Epithelial cell of esophagus (primary cell): ENCODE measurements around the gene TCTA.
A peak's percentile ranks its signal among the peaks of the same experiment; 100 is the strongest.

Experiments
- DNase-seq: peaks from one replicate; pipeline ENCODE4 v3.0.0; 2010; ENCODE audit warnings: low read depth
- H3K4me3 ChIP-seq: 2 replicates; pipeline ENCODE4 v1.5.1; 2011; ENCODE audit warnings: mild to moderate bottlenecking, low read length, control low read depth
- TF ChIP-seq, protein P1 (sequence below): IDR thresholded peaks from 2 replicates; pipeline ENCODE4 v1.5.1; 2011; ENCODE audit warnings: low read depth, mild to moderate bottlenecking, low read length, control low read depth, inconsistent platforms; ENCODE audit not compliant: insufficient read depth; ENCODE audit errors: missing control alignments

The TCTA gene

DNA sequence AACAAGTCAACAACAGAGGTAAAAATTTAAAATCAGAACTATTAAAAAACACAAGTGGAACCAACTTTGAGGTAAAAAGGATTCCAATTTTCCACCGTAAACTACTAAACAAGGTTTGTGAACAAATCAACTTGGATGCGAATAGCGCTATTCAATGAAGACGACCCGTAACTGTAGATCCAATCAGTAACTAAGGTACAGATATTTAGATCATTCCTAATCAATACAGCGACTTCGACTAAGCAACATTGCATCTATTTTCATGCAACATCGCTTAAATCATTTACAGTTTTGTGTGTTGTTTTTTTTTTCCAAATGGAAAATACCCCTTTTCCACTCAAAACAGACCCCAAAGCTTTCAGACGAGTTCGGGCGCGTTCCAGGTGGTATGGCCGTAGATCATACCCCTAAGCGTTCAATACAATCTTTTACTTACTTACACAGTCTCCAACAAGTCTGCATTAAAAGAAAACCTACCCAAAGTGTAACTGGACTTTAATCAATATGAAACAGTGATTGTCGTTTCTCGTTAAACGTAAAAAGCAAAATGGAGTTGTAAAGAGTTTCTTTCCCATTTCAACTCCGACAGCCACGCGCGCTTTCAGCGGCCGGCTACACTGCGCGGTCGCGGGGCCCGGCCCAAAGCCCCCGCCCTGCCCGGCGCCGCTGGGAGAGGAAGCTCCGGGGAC is 1.2 kb upstream of the TCTA start:
- H3K4me3 ChIP-seq: peak overlapping the region; percentile 84
- TF ChIP-seq, protein P1, sequence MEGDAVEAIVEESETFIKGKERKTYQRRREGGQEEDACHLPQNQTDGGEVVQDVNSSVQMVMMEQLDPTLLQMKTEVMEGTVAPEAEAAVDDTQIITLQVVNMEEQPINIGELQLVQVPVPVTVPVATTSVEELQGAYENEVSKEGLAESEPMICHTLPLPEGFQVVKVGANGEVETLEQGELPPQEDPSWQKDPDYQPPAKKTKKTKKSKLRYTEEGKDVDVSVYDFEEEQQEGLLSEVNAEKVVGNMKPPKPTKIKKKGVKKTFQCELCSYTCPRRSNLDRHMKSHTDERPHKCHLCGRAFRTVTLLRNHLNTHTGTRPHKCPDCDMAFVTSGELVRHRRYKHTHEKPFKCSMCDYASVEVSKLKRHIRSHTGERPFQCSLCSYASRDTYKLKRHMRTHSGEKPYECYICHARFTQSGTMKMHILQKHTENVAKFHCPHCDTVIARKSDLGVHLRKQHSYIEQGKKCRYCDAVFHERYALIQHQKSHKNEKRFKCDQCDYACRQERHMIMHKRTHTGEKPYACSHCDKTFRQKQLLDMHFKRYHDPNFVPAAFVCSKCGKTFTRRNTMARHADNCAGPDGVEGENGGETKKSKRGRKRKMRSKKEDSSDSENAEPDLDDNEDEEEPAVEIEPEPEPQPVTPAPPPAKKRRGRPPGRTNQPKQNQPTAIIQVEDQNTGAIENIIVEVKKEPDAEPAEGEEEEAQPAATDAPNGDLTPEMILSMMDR: no peak
- DNase-seq: no peak

DNA sequence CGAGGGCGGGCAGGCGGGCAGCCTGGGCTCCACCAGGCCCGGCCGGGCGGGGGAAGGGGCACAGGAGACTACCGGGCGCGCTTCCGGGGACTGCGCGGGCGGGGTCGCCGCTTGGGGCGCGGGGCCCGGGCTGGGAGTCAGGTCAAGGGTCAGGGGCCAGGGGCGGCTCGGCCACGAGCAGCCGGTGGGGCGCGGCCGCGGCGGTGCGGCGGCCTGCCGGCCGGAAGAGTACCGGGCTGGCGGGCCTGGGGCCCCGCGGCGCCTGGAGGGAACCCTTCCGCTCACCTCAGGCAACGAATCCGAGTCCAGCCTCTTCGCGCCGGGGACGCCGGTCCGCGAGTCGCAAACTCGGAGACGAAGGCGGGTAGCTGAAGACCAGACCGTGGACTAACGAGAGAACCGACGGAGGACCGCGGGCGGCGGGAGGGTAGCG is 672 bp upstream of the TCTA start:
- H3K4me3 ChIP-seq: peak overlapping the region; percentile 84
- DNase-seq: peak; percentile 32
- TF ChIP-seq, protein P1: no peak

DNA sequence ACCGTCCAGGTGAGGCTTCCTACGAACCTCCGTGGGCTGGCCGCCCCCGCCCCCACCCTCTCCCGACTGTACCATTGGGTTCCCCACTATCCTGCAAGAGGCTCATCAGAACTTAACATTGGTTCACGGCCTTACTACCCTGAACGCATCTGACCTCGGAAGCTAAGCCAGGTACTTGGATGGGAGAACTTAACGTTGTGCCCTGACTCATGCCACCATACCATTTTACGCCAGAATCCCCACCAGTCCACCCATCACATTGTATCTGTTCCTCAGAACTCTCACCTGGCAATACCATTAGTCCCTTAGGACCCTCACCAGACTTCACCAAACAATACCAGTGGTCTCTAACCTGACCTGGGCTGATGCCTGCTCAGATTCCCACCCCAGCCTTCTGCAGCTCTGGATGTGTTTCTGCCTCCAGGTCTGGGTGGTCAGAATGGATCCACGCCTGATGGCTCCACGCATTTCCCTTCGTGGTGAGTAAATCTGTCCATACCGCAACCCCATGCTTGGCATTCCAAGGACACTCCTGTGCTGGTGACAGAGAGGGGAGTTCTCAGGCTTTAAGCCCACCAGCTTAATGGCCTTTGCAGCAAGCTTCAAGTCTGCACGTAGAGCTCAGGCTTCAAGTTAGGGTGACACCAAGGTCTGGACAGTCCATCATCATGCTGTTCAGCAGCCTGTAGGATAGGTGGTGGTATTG is 562 bp downstream of the TCTA start:
- peak; percentile 31 for DNase-seq
- peak overlapping the region; percentile 91 for H3K4me3 ChIP-seq
- TF ChIP-seq, protein P1: no peak

DNA sequence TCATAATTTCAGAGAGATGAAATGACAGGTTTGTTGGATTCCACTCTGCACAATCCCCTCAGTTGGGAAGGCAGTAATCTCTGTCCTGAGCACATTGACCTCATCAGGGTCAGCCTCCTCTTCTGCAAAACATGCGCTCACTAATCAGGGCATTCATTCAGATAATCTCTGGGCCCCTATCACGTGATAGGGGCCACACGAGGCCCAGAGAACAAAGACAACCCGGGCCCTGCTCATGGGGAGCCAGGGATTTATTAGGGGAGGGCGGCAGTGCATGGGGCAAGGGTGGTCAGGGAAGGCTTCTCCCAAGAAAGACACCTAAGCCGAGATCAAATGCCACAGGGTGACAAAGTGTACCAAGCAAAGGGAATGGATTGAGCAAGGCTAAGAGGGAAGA is 1.1 kb downstream of the TCTA start:
- no peak for DNase-seq
- H3K4me3 ChIP-seq: peak overlapping the region; percentile 91
- TF ChIP-seq, protein P1: no peak

DNA sequence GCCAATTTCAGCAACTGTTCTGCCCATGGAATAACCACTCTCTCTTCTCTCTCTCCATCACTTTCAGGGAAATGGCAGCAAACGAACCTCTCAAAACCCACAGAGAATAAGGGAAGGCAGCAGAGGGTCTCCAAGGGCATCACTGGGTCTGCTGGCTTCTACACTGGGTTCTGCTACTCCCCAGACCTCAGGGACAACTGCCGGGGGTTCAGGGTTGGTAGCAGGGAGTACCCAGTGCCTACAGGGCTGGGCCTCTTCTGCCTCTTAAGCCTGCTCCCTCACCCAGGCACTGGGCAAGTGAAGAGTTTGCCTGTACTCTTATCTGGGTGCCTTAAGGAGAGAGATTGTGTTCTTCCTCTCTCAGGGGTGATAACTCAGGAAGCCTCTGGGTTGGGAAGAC is 2.5 kb downstream of the TCTA start:
- TF ChIP-seq, protein P1: no peak
- H3K4me3 ChIP-seq: no peak overlapping the region
- no peak for DNase-seq

DNA sequence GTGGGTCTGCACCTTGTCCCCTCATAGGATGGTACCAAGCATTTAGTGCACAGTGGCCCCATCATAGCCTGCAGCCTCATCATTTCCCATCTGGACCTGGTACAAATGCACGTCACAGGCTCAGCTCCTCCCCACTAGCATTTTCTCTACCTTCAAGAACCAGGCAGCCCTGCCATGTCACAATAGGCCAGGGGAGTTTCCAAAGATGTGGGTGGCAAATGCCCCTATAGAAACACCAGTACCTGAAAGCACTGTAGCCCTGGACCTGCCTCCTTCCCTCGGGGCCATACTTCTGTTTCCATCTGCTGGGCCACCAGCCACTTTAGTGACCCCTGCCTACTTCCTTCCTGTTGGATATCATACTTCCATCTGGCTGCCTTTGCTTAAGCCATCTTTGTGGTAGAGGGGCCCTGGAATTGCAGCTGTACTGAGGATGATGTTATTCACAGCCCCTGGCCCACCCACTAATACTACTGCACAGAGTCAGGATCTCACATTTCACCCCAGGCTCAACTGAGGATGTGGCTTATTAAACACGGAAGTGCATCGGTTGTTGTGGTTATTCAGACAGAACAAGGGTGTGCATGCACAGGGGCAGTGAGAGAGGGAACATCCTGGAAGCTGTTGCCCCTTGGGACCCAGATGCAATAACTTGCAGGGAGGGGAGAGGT is 3.8 kb downstream of the TCTA start:
- DNase-seq: peak; percentile 22
- no peak overlapping the region for H3K4me3 ChIP-seq
- TF ChIP-seq, protein P1: no peak
